PC-9 (cell line): ENCODE data around the gene ALLC.

Source experiments
- EZH2 ChIP-seq: fragments of 200-600 bp; sonication (generic); IDR thresholded peaks from 2 replicates; pipeline ENCODE4 v1.8.0; 2017; ENCODE audit warnings: antibody characterized with exemption, low read depth
- TF ChIP-seq, protein P1 (sequence below): fragments of 200-600 bp; sonication (generic); conservative IDR thresholded peaks from 2 replicates; pipeline ENCODE4 v1.6.1; 2017; ENCODE audit warnings: mixed run types, antibody characterized with exemption, mild to moderate bottlenecking, moderate library complexity

DNA sequence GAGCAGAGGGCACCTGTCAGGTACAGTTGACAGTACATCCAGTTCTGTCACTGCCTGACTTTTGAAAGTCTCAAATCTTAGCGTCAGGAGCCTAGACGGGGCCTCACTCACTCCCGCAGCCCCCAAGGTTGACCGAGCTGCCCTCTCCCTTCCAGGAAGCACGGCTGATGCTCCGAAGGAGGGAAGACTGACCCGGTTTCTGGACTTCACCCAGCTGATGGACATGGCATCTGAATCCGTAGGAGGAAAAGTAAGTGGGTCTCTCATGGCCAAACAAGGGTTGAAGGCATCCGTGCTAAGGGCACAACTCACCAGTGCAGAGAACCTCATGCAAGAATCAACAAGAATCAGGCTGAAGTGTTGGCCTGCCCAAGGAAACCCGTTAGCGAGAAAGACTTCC is 12.9 kb downstream of the ALLC start:
- TF ChIP-seq, protein P1, sequence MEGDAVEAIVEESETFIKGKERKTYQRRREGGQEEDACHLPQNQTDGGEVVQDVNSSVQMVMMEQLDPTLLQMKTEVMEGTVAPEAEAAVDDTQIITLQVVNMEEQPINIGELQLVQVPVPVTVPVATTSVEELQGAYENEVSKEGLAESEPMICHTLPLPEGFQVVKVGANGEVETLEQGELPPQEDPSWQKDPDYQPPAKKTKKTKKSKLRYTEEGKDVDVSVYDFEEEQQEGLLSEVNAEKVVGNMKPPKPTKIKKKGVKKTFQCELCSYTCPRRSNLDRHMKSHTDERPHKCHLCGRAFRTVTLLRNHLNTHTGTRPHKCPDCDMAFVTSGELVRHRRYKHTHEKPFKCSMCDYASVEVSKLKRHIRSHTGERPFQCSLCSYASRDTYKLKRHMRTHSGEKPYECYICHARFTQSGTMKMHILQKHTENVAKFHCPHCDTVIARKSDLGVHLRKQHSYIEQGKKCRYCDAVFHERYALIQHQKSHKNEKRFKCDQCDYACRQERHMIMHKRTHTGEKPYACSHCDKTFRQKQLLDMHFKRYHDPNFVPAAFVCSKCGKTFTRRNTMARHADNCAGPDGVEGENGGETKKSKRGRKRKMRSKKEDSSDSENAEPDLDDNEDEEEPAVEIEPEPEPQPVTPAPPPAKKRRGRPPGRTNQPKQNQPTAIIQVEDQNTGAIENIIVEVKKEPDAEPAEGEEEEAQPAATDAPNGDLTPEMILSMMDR: no peak
- no peak for TF ChIP-seq EZH2
